Right hindlimb (tissue), 1 donor: ENCODE measurements around the gene KBTBD8.

ENCODE experiments used
- DNase-seq: peaks from one replicate; pipeline ENCODE4 v3.0.0-alpha.2; 2018

The KBTBD8 gene, protein sequence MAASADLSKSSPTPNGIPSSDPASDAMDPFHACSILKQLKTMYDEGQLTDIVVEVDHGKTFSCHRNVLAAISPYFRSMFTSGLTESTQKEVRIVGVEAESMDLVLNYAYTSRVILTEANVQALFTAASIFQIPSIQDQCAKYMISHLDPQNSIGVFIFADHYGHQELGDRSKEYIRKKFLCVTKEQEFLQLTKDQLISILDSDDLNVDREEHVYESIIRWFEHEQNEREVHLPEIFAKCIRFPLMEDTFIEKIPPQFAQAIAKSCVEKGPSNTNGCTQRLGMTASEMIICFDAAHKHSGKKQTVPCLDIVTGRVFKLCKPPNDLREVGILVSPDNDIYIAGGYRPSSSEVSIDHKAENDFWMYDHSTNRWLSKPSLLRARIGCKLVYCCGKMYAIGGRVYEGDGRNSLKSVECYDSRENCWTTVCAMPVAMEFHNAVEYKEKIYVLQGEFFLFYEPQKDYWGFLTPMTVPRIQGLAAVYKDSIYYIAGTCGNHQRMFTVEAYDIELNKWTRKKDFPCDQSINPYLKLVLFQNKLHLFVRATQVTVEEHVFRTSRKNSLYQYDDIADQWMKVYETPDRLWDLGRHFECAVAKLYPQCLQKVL

DNA sequence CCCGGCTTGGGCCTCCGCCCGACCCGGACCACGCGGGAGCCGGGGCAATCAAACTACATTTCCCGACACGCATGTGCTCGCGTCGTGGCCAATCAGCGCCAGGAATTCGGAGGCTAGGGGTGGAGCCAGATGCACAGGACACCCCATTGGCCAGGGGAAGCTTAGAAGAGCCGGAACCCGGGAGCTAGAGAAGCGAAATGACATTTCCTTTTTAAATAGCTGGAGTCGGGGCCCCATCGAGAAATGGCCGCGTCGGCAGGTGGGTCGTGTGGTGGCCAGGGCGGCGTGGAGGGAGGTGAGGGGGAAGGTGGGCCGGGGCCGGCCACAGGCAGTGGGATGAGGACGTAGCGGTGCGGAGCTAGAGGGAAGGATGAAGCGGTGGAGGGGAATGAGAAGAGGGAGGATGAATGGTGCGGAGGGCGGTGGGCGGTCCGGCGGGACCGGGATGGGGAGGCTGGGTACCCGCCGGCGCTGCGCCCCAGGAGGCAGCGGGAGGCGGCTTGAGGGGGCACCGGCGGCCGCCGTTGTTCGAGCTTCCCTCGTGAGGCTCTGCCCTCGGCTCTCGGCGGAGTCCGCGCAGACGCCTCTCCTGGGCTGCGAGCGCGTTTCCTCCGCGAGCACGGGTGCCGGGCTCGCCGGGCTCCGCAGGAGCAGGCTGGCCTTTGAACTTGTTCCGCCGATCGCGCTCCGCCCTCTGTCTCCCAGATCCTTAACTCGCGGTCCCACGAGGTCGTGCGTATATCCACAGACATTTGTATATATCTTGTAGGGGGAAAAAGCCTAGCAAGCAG lies at the start of gene KBTBD8:
Gene KBTBD8, plus strand, starts transcription at position 195 of the 791 bp plus-strand sequence. Its CDS starts 49 bp downstream, at position 244.
- peak; percentile 100 for DNase-seq

DNA sequence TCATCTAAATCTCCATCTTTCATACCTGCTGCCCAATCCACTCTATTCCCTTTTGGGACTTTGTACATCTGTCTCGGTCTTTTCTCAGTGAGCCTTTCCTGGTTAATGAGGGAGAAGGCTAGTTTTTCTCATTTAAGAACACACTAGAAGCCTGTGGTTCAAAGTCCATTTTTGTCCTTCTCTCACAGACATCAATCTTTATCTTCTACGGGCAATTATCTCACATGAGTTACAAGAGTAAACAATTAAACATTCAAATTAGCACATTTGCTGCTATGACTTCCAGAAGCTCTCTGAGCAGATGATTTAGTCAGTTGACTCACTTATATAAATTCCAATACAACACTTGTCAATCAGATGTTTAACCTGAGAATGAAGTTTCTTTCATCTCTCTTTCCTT lies 49.3 kb upstream of the KBTBD8 start:
- no peak for DNase-seq

DNA sequence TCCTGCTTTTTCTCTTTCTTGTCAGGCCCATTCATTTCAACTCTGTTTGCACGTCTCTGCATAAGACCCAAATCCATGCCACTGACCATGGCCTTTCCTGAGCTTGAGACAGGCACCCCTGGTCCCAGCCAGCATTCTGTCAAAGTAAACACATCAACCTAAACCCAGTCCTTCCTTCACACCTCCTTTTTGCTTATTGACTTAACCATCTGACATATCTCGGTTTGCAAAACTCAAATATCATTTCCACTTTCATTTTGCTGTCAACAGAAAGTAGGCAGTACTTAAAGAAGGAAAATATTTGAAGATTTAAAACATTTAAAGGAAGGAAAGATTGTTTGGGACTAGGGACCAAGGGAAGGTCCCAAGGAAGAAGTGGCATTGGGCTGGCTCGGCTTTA lies 48.2 kb upstream of the KBTBD8 start:
- no peak for DNase-seq

GRCh38 chr3:66952357-66952756 lies 45.8 kb upstream of the KBTBD8 start:
- DNase-seq: no peak

DNA sequence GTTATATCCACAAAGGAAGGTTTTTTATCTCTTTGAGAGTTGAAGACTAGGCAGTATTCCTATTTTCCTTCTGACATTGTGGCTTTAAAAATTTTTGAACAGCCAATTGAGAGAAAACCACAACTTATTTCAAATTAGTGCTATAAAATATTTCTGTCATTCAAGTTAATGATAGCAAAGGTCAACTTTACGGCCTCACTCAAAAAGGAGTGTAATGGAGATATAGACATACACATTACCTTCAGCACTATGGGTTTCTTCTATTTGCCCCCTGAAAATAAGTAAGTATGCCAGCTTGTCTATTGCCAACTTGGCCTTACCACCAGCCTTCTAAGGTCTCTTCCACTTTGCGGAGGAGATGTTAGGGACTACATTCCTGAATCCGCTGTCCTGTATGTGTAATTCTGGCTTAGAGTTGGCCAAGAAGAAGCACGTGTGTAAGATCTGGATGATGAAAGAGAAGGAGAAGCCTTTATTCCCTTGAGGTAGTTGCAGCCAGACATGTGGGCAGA lies 44.1 kb upstream of the KBTBD8 start:
- DNase-seq: no peak

DNA sequence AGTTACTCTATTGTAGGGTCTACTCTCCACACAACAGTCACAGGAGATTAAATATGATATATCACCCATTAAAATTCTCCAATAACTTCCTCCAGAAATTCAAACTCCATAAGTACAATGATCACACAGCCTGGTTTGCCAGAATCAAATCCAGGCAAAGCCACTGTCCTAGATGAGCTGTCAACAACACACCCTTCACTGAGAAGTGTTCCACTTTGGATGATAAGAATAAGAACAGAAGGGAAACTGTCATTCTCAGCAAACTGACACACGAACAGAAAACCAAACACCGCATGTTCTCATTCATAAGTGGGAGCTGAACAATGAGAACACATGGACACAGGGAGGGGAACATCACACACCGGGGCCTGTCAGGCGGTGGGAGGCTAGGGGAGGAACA lies 41.4 kb upstream of the KBTBD8 start:
- DNase-seq: no peak

GRCh38 chr3:66957367-66957766 lies 40.7 kb upstream of the KBTBD8 start:
- no peak for DNase-seq

DNA sequence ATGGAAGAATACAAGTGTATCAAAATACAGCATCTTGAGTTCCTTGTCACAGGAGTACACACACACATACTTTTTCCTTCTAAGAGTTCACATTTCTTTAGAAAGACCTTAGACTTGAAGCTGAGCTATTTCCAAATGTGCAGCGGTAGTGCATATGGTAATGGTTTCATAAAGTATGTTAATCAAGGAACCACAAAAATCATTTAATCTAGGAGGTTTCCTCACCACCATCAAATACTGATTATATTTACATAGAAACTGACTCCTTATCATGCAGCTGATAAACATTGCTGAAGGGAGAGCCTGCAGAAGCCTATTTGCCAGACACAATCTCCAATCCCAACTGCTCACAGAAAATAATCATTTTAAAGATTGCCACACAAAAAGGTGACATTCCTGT lies 40.0 kb upstream of the KBTBD8 start:
- DNase-seq: no peak

- DNase-seq: no peak
Observed at GRCh38 chr3:66962664-66963063, 35.4 kb upstream of the KBTBD8 start.

DNA sequence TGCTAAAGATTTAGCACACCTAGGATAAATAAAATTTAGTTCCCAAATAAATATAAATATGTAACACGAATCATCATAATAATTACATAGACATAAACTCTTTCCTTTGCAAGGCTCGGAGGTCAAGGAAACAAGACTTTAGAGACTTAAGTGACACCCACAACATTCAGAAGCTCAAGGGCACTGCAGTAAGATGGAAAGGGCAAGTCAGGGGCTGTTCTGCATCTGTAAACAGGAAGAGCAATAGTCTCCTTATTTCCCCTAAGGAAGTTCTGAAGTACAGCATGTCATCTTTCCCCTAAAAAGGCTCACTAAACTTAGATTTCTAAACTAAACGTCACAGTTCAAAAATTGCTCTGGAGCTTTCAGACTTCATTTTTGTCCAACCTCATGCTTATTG lies 26.9 kb upstream of the KBTBD8 start:
- DNase-seq: no peak

- peak; percentile 86 for DNase-seq
Observed at GRCh38 chr3:66971891-66972551, 26.1 kb upstream of the KBTBD8 start.

GRCh38 chr3:66980791-66981190 lies 17.3 kb upstream of the KBTBD8 start:
- no peak for DNase-seq

GRCh38 chr3:66983101-66983500 lies 15.0 kb upstream of the KBTBD8 start:
- DNase-seq: no peak

DNA sequence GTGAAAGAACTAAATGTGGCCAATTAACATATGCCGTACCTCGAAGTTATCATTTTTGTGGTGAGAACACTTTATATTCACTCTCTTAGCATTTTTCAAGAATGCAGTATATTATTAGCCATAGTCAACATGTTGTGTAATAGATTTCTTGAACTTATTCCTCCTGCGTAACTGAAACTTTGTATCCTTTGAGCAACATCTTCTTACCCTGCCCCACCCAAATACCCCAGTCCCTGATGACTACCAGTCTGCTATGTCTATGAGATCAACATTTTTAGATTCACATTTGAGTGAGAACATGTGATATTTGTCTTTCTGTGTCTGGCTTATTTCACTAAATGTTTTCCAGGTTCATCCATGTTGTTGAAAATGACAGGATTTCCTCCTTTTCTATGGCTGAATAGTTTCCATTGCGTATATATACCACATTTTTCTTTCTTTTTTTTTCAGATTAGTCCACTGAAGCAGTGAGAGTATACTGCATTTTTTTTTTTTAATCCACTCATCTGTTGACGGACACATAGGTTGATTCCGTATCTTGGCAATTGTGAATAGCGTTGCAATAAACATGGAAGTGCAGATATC lies 12.7 kb upstream of the KBTBD8 start:
- DNase-seq: no peak

DNA sequence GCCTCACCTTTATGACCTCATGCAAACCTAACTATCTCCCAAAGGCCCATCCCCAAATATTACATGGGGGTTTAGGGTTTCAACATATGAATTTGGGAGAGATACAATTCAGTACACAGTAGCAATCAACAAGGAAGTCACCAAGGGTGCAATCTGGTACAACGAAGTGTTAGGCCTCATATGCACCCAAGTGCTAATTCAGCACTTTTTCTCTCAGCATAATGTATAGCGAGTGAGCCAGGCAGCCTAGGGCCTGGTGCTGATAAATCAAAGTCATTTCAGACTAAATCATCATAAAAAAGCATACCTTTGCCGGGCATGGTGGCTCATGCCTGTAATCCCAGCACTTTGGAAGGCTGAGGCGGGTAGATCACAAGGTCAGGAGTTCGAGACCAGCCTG lies 11.7 kb upstream of the KBTBD8 start:
- DNase-seq: no peak

DNA sequence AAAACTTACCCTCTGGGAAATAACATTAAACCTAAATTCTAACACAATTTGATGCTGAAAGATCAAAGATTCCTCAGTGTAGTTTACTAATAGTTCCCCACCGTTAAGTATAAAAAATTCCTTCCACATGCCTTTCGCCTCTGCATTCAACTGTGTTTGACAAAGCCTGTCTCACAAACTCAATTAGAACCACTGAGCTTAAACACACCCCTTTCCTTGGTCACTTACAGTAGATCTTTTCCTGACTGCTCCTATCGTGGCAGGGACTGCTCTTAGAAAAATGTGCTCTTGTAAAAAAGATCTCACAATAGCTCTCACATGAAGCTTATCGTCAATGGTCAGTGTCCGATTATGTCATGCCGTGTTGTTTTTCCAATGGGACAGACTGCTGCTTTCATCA lies 8.9 kb upstream of the KBTBD8 start:
- DNase-seq: no peak

GRCh38 chr3:66989860-66990696 lies 8.0 kb upstream of the KBTBD8 start:
- no peak for DNase-seq

DNA sequence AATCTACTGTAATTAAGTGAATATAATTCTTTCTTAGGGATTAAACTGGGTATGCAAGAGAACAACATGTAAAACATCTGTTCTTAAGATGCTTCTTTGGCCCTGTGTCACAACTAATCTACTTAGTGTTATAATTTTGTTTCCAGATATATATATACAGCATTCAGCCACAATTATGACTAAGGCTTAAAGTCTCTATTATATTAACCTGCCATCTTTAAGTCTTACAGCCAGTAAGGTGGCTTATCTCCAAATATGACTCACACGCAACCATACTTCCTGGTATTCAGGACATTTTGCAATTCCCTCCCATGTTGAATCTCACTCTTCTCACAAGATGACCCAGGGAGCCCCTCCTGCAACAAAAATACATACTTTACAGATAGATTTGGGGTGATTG lies 6.6 kb upstream of the KBTBD8 start:
- DNase-seq: no peak

GRCh38 chr3:66993082-66993481 lies 5.0 kb upstream of the KBTBD8 start:
- DNase-seq: no peak

DNA sequence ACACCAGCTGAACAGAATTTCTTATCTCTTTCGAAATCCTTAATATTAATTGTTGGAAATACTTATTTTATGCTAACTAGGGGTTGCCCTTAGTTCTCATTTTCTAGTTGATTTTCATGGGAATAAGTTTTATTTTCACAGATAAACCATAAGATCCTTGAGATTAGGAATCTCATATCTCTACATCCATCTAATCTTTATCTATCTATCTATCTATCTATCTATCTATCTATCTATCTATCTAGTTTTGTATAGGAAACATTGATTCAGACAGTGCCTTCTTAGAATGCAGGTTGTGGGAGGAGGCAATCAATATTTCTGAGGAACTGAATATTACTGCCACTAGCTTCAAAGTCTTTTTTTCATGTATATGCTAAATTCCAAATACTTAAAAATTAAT lies 3.5 kb upstream of the KBTBD8 start:
- no peak for DNase-seq

- DNase-seq: no peak
Observed at GRCh38 chr3:66996696-66997095, 1.4 kb upstream of the KBTBD8 start.
